GM19328 (cell line): ENCODE measurements around the gene KLHL40.

Experiments used
- ATAC-seq: cut with Tn5 transposase; IDR thresholded peaks from one replicate; pipeline ENCODE4 v1.9.1; 2021; ENCODE audit warnings: mild to moderate bottlenecking, moderate library complexity; ENCODE audit not compliant: unreplicated experiment

Gene KLHL40

GRCh38 chr3:42702066-42702951, 17.0 kb downstream of the KLHL40 start, which contains the start of gene HHATL:
HHATL (minus strand) TSS chr3:42702798; CDS start chr3:42700826, 1,972 bp downstream.
- no peak for ATAC-seq

DNA sequence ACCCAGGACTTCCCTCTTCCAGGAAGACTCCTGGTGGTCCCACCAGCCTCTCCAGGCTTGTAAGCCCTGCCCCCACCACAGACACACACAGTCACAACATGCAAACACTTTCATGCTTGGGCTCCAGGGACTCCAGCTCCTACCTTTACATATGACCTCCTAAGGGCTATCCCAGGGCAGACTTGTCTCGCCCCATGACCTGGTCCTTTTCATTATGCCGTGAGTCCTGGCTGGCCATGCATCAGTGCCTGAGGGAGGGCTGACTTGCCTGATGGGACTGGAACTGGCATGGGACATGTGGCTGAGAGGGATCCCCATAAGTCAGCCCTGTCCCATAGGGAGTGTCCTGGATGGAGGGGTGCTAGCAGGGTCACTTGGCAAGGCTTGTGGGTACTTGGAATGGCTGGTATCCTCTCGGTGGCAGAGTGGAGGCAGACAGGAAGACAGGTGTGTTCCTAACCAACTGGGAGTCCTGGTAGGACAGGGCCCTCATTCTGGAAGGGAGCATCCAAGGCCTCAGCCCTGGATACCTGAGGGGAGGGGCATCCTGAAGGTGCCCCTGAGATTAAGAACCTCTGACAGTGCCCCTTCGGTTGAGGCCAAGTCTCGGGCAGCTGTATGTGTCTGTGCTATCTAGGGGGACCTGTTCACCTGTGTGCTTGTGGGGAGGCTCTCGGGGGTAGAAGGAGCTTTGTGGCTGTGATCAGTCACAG, 17.8 kb downstream of the KLHL40 start:
- ATAC-seq: no peak

DNA sequence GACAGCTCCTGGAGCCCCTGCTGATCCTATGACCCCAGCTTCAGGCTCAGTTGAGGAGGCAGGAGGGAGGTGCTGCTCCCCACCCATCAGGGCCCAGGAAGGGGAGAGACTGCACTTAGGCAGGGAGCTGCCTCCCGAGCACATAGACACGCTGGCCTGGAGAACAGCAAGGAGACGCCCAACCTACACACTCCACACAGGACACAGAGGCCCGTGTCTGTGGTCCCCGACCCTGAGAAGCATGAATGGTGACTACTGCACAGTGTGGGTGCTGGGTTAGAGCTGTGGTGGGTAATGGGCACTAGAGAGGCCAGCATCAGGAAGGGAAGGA, 18.3 kb downstream of the KLHL40 start:
- ATAC-seq: no peak

DNA sequence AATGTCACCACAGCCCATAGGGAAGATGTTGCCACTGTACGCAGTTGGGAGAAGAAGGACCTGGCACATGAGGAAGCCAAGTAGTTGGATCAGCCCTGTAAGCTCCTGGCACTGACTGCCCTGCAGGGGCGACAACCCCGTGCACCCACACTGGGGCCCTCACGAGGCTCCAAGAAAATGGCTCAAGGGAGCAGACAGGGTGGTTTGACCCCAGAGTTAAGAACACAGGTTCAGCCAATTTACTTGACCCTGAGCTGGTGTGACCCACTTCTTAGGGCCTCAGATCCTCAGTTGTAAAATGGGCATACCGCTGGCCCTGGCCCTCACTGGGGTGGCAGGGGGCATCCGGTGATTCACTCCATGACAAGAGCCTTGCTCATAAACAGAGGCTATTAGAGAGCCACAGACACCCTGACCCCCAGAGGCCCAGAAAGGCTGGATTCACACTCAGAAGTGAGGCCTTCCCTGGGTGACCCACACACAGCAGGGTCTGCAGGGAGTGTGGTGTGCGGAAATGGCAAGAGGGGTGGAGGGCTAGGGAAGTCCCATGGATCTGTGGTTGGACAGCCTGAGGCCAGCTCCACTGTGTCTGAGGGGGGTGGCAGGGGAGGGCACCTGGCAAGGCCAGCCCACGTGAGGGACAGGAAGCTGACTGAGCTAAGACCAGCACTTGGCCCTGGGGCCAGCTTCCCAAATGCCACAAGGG, 19.0 kb downstream of the KLHL40 start:
- no peak for ATAC-seq

- no peak for ATAC-seq
Observed at GRCh38 chr3:42705058-42705767, 19.9 kb downstream of the KLHL40 start.

DNA sequence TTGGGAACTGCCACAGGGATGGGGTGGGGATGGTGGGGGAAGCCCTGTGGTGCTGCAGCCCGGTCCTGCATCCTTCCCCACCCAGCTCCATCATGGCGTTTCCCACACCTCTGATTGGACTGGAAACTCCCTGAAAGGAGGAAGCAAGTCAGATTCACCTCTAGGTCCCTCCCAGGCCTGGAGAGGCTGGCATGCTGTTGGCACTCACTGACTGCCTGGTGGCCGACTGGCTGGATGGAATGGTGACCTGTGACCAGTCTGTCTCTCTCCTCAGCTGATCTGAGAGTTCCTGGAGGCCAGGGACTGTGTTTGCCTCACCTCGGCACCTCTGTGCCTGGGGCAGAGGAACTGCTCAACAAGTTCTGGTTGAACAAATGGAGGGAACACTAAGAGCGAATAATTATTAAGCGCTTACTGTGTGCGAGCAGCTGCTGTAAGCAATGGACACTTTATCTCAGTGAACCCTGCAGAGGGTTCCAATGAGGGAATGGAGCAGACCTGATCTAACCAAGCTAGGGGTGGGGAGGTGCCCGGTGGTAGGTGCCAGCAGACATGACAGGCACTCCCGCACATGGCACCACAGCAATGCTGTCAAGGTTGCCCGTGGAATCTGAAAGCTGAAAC, 20.7 kb downstream of the KLHL40 start:
- no peak for ATAC-seq

DNA sequence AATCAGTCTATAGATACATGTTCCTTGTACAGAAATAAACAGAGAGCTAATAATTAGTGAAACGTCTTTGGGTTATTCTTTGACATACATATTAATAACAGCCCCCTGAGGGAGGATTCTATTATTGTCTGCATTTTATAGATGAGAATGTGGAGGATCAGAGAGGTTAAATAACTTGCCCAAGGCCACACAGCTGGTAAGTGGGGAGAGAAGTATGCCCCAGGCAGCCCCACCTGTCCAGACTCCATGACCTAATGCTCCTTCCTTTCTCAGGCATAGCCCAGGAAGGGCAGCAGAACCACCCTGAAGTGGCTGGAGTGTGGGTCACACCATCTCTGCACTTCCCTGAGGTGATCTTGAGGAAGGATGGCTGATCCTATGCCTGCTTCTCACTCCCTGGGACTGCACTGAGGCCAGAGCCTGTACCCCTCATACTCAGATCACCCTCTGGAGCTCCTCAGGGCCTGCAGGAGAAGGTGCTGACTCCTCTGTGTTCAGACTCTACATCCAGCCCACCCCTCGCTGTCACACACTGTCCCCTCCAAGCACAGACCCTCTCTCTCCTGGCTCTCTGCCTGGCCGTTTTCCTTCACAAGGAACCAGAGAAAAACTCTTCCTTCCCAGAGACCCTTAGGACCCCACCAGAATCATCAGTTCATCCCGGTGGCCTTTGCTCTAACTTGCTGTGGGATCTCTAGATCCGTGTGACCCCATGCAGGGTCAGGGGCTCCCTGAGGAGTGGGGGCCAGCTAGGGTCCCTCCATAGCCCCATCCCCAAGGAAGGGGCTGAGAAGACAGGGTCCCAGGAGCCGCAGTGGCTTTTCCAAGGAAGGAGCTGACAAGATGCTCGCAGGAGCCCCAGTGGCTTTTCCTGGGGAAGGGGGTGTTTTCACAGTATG, 21.6 kb downstream of the KLHL40 start:
- ATAC-seq: no peak

DNA sequence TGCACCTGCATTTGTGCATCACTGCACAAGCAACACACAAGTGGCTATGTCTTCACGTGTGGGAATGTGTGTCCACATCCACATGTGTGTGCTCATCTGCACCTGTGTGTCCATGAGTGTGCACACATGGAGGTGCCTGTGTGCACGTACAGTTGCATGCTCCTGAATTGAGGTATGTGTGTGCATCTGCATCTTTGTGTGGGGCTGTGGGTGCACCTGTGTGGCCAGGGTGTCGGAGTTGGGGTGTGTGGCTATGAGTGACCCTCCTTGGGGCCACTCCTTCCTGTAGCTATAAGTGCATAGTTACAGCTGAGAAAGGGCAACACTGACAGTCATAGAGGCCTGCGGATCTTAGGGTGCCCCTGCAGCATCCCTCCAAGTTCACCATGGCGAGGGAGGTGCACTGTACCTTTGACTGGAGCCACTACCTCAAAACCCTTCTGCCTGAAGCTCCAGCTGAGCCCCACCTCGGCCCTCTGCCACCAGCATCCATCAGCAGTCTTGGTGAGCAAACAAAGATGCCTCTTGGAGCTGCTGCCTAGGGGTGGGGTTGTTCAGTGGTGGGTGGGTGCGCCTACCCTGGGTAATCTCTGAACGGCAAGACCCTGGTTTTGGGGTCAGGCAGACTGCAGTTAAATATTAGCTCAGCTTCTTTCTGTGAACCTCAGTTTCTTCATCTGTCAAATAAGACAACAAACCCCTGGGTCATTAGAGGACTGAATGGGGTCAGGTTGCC, 22.5 kb downstream of the KLHL40 start:
- ATAC-seq: no peak

GRCh38 chr3:42708611-42709151, 23.3 kb downstream of the KLHL40 start:
- ATAC-seq: no peak

GRCh38 chr3:42709621-42710020, 24.3 kb downstream of the KLHL40 start:
- no peak for ATAC-seq

- ATAC-seq: no peak
Observed at GRCh38 chr3:42710323-42711021, 25.1 kb downstream of the KLHL40 start.

DNA sequence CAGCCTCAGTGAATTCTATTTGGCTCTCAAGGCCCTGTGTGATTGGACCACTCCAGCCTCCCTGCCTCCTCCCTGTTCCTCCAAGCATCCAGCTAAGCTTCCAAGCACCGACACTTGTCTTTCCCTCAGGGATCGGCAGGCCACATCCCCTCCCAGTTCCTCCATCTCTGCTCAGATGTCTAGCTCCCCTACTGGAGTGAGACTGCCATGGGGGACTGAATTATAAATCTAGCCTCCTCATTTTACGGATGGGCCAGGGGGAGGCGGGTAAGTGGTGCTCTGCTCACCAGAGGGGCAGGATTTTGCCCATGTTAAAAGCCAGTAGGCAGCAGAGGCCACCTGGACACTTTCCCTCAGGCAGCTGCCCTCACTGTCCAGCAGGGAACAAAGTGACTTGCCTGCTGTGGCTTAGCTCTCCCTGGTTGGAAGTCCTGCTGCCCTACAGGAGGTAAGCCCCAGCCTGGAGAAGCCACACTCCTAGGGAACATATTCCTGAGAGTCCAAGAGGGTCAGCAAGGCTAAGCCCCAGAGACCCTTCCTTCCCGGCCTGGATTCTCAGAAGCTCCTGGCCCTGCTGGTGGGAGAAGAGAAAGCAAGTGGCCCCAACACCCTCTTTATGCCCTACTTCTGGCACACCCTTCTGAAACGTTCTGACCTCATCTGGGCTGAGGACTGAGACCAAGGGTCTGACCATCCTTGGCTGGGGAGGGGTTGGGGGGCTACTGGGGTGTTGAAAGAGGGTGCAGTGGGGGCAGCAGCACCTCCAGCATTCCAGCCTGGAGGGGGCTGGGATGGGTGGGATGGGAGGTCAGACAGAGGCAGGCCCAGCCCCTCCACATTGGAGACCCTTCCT, 26.4 kb downstream of the KLHL40 start:
- no peak for ATAC-seq

DNA sequence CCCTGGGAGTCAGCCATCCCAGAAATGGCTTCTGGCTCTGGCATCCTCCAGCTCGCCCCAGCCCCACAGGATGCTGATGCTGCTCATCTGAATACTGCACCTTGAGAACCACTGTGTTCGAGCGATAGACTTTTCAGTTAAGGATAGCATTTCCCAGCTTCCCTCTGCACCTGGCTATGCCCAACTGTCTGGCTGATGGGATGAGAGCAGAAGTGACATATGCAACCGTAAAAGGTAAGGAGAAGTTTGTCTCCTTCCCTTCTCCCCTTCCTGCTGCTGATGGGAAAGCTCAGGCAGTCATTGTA, 27.0 kb downstream of the KLHL40 start:
- ATAC-seq: no peak

DNA sequence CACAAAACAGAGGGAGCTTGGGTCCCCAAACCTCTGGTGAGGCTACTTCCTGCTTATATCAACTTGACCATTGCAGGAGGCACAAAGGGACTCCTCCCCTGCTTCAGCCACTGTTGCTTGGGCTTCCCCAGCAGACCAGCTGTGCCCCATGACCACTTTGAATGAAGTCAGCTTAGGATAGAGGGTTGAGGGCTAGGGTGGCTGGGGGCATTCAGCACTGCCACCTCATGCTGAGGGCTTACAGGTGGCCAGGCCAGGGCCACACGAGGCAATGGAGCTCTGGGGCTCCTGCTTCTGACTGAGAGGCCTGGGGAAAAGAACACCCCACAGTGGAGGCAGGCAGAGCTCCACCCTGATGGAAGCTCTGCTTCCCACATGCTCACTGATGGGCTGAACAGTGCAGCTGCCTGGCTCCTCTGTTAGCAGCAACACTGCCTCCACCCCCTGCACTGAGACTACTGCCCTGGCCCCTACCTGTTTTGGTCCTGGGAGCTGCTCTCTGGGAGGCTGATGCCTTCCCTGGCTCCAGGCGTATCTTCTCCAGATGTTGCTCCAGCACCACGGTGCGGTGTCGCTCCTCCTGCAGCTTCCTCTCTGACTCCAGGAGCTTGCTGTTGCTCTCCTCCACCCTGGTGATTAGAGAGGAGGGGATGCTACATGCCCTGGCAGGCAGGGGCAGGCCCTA, 27.5 kb downstream of the KLHL40 start:
- ATAC-seq: no peak

- no peak for ATAC-seq
Observed at GRCh38 chr3:42713747-42714146, 28.4 kb downstream of the KLHL40 start.

GRCh38 chr3:42714171-42714852, 29.0 kb downstream of the KLHL40 start:
- ATAC-seq: no peak
